Transverse colon (tissue), 4 donors: ENCODE measurements around the gene PLAGL2. TPM values are rescaled to one million over a fixed set of nuclear protein-coding genes. Genes with fewer than 3 reads are reported as not detected.

Source experiments
- DNase-seq: peaks from one replicate; pipeline ENCODE4 v3.0.0-alpha.2; 2019
- H3K27ac ChIP-seq, 4 donors: fragments of 200-600 bp; sonication (generic); 2 replicates each; pipeline ENCODE4 v1.5.1; 2016 to 2018; ENCODE audit warnings: inconsistent platforms in 4 of 4
- H3K27me3 ChIP-seq: fragments of 200-600 bp; sonication (generic); 2 replicates; pipeline ENCODE4 v1.5.1; 2017; ENCODE audit warnings: inconsistent platforms
- H3K36me3 ChIP-seq, 4 donors: fragments of 200-600 bp; sonication (generic); 2 replicates each; pipeline ENCODE4 v1.5.1; 2017 to 2019; ENCODE audit warnings: inconsistent platforms in 4 of 4
- H3K4me1 ChIP-seq, 4 donors: fragments of 200-600 bp; sonication (generic); 2 replicates each; pipeline ENCODE4 v1.5.1; 2017 to 2020; ENCODE audit warnings: inconsistent platforms in 4 of 4
- H3K4me3 ChIP-seq, 4 donors: fragments of 200-600 bp; sonication (generic); 1 replicate in 1 of 4; 2 replicates in 3 of 4; pipeline versions ENCODE4 v1.5.1 to v1.6.1; 2017 to 2019; ENCODE audit warnings: inconsistent platforms in 4 of 4
- H3K9me3 ChIP-seq, 2 donors: fragments of 200-600 bp; sonication (generic); 2 replicates each; pipeline ENCODE4 v1.5.1; 2017 to 2019; ENCODE audit warnings: inconsistent platforms in 2 of 2
- CTCF ChIP-seq, 5 experiments: fragments of 200-600 bp in 3 of 5; fragments of 450-650 bp in 2 of 5; sonication (generic) in 3 of 5; IDR thresholded peaks; 1 replicate in 2 of 5; 2 replicates in 3 of 5; pipeline ENCODE4 v1.5.1; 2016 to 2017; ENCODE audit warnings: antibody characterized with exemption in 5 of 5, inconsistent platforms in 3 of 5, mild to moderate bottlenecking in 2 of 5, moderate library complexity in 1 of 5
- EP300 ChIP-seq: sonication (generic); formaldehyde crosslinking; IDR thresholded peaks from one replicate; pipeline ENCODE4 v1.6.1; 2017; ENCODE audit warnings: antibody characterized with exemption, low read depth
- POLR2A ChIP-seq: fragments of 450-650 bp; IDR thresholded peaks from one replicate; pipeline ENCODE4 v1.6.1; 2016; ENCODE audit warnings: antibody characterized with exemption, mild to moderate bottlenecking, moderate library complexity
- POLR2AphosphoS5 ChIP-seq, 3 donors: sonication (generic); formaldehyde crosslinking; IDR thresholded peaks; one replicate each; pipeline ENCODE4 v1.6.1; 2016; ENCODE audit warnings: antibody characterized with exemption in 3 of 3
- WGBS, 2 donors: methylation state at CpG; one replicate each; pipeline ENCODE4 v1.1.5; 2018; ENCODE audit warnings: low coverage in 1 of 2; 5-methylcytosine and 5-hydroxymethylcytosine counted together
- in situ Hi-C, 4 donors: fragments of 200-750 bp; cut with MboI; loops; one replicate each; pipeline versions ENCODE4 v1.15.0 to v1.15.1; 2017; ENCODE audit warnings: low sequenced_read_pairs in 3 of 4, low pct_ligation_motif_present in 1 of 4, low pct_unique_long_range_greater_than_20kb in 1 of 4
- intact Hi-C: fragments of 100-400 bp; cut with DNase I; formaldehyde crosslinking; loops from one replicate; pipeline ENCODE4 v1.15.1; 2023; ENCODE audit warnings: low total_unique reads
- total RNA-seq, 4 donors: library from RNA; depleted of rRNA; stranded (reverse); fragments of >200 nt; gene quantifications; one replicate each; pipeline ENCODE4 v1.1.0, GENCODE V29; 2016

The PLAGL2 gene
- total RNA-seq: 10 to 100 TPM in 2 of 4 donors, 1 to 10 TPM in 2; 6.6 to 24.9 (median 11.8) TPM

GRCh38 chr20:32207626-32208498 lies at the start of gene PLAGL2, which contains the start of gene POFUT1:
PLAGL2 (minus strand) TSS chr20:32207743; CDS start chr20:32202178, 5,565 bp downstream.
POFUT1 (plus strand) TSS chr20:32207880; CDS start chr20:32207942, 62 bp downstream.
- intact Hi-C loops (no loop called here), in situ Hi-C loops (no loop called here)
- peak within 1 kb of the TSS; percentile 83 to 96 (median 92) for H3K27ac ChIP-seq
- peak within 1 kb of the TSS; percentile 77 to 100 (median 91) for H3K4me3 ChIP-seq
- DNase-seq: peak; percentile 93
- H3K36me3 ChIP-seq: peaks cover 0 to 10% (median 0%) of the 10 kb centered on the region in 4 donors
- H3K4me1 ChIP-seq: peaks cover 38 to 63% (median 54%) of the 10 kb centered on the region in 4 donors
- H3K27me3 ChIP-seq: no peaks in the 10 kb centered on the region
- 1% methylated on average over 57 of the region's 74 CpGs; no CpG with 5 or more reads in 1 of the 2 donors for WGBS, 2 donors
- TF ChIP-seq CTCF (IDR thresholded peaks at IDR 0.05) (peak in 1 of 5 experiments; percentile 18), EP300 (no peak), POLR2A (peak; percentile 72), POLR2AphosphoS5 (IDR thresholded peaks at IDR 0.05) (peak; percentile 70 to 83 (median 83))
- H3K9me3 ChIP-seq: no peaks in the 10 kb centered on the region

- in situ Hi-C loops (loop anchor here in 1 of 4 donors (25.0 kb wide), 1 partner anchor 110 kb away; the partner anchor contains the start of gene ASXL1), intact Hi-C loops (no loop called here)
- Histone ChIP-seq H3K9me3 (no peaks in the 10 kb centered on the region), H3K27me3 (no peaks in the 10 kb centered on the region), H3K4me1 (peaks cover 0 to 13% (median 9%) of the 10 kb centered on the region in 4 donors), H3K4me3 (no peak overlapping the region), H3K27ac (no peak overlapping the region), H3K36me3 (no peaks in the 10 kb centered on the region)
- 88 to 93% methylated on average over 5 to 6 of the region's 6 CpGs for WGBS, 2 donors
- TF ChIP-seq POLR2AphosphoS5 (IDR thresholded peaks at IDR 0.05): no peak
- TF ChIP-seq CTCF (IDR thresholded peaks at IDR 0.05): no peak
- TF ChIP-seq POLR2A: no peak
- TF ChIP-seq EP300: no peak
- DNase-seq: no peak
These were observed 44.6 kb upstream of the PLAGL2 start for GRCh38 chr20:32252189-32252588.

- DNase-seq: no peak
- Histone ChIP-seq H3K4me3 (no peak overlapping the region), H3K9me3 (no peaks in the 10 kb centered on the region), H3K27ac (no peak overlapping the region), H3K27me3 (no peaks in the 10 kb centered on the region), H3K36me3 (no peaks in the 10 kb centered on the region), H3K4me1 (peaks cover 0 to 12% (median 5%) of the 10 kb centered on the region in 4 donors)
- intact Hi-C loops: no loop called here
- in situ Hi-C loops: loop anchor here in 1 of 4 donors (25.0 kb wide), 1 partner anchor 111 kb away; the partner anchor contains the start of gene ASXL1
- WGBS, 2 donors: 63 to 80% methylated on average over 2 to 3 of the region's 3 CpGs
- no peak for TF ChIP-seq POLR2A
- no peak for TF ChIP-seq POLR2AphosphoS5 (IDR thresholded peaks at IDR 0.05)
- no peak for TF ChIP-seq CTCF (IDR thresholded peaks at IDR 0.05)
- TF ChIP-seq EP300: no peak
These were observed 43.9 kb upstream of the PLAGL2 start for GRCh38 chr20:32251470-32251869.

GRCh38 chr20:32249030-32249738 lies 41.6 kb upstream of the PLAGL2 start:
- H3K4me1 ChIP-seq: no peaks in the 10 kb centered on the region
- H3K27me3 ChIP-seq: no peaks in the 10 kb centered on the region
- in situ Hi-C loops (no loop called here), intact Hi-C loops (no loop called here)
- TF ChIP-seq EP300: no peak
- no peak for TF ChIP-seq POLR2AphosphoS5 (IDR thresholded peaks at IDR 0.05)
- TF ChIP-seq POLR2A: no peak
- no peak for TF ChIP-seq CTCF (IDR thresholded peaks at IDR 0.05)
- 77 to 81% methylated on average over 7 to 9 of the region's 9 CpGs for WGBS, 2 donors
- no peak overlapping the region for H3K4me3 ChIP-seq
- DNase-seq: no peak
- no peaks in the 10 kb centered on the region for H3K9me3 ChIP-seq
- no peak overlapping the region for H3K27ac ChIP-seq
- no peaks in the 10 kb centered on the region for H3K36me3 ChIP-seq
